ENCODE measurements around the gene RIN3. TPM values are rescaled to one million over a fixed set of nuclear protein-coding genes. Genes with fewer than 3 reads are reported as not detected.

RIN3 gene
- total and polyA plus RNA-seq, 10 donors = 17.2 to 117 (median 75.7) TPM

- TF ChIP-seq POLR2AphosphoS5 (IDR thresholded peaks at IDR 0.05) (peak; percentile 85 to 88 (median 87)), POLR2A (IDR thresholded peaks at IDR 0.05) (no peak)
- H3K9me3 ChIP-seq = no peaks in the 10 kb centered on the region
- H3K27ac ChIP-seq = peak overlapping the region; percentile 48 to 96 (median 90)
- no peaks in the 10 kb centered on the region for H3K27me3 ChIP-seq (replicated peaks in 1 of 7)
- intact Hi-C loops (cut with DNase I; ENCODE audit: low total_unique reads) = no loop called here
- DNase-seq = peak; percentile 89
- 26 to 39% (median 31%) methylated on average over 13 of the region's 13 CpGs for WGBS, 5 donors
- H3K4me1 ChIP-seq = peaks cover 40 to 100% (median 77%) of the 10 kb centered on the region in 6 donors
- H3K36me3 ChIP-seq = peaks cover 0 to 90% (median 40%) of the 10 kb centered on the region in 6 donors
- peak overlapping the region in 3 of 8 donors; percentile 7 to 49 (median 16) for H3K4me3 ChIP-seq
Observed at GRCh38 chr14:92657457-92658142, 144.0 kb downstream of the RIN3 start.

- H3K27me3 ChIP-seq (replicated peaks in 1 of 7) = no peaks in the 10 kb centered on the region
- H3K4me3 ChIP-seq = peak overlapping the region in 1 of 8 donors; percentile 49
- no peak for TF ChIP-seq POLR2A (IDR thresholded peaks at IDR 0.05)
- no peak for TF ChIP-seq CTCF (IDR thresholded peaks at IDR 0.05 in 8 of 11, conservative IDR thresholded peaks at IDR 0.05 in 3 of 11)
- TF ChIP-seq POLR2AphosphoS5 (IDR thresholded peaks at IDR 0.05) = no peak
- intact Hi-C loops (cut with DNase I; ENCODE audit: low total_unique reads) = no loop called here
- peaks cover 0 to 90% (median 44%) of the 10 kb centered on the region in 6 donors for H3K36me3 ChIP-seq
- H3K27ac ChIP-seq = peak overlapping the region in 7 of 8 donors; percentile 65 to 96 (median 91)
- no peak for DNase-seq
- no peaks in the 10 kb centered on the region for H3K9me3 ChIP-seq
- 73 to 86% (median 83%) methylated on average over 13 of the region's 13 CpGs for WGBS, 5 donors
- peaks cover 40 to 100% (median 75%) of the 10 kb centered on the region in 6 donors for H3K4me1 ChIP-seq
Observed at GRCh38 chr14:92658160-92658559, 144.6 kb downstream of the RIN3 start.

GRCh38 chr14:92658684-92659083, 145.1 kb downstream of the RIN3 start:
- intact Hi-C loops (cut with DNase I; ENCODE audit: low total_unique reads) = no loop called here
- TF ChIP-seq CTCF (IDR thresholded peaks at IDR 0.05 in 8 of 11, conservative IDR thresholded peaks at IDR 0.05 in 3 of 11) (no peak), POLR2AphosphoS5 (IDR thresholded peaks at IDR 0.05) (no peak), POLR2A (IDR thresholded peaks at IDR 0.05) (no peak)
- Histone ChIP-seq H3K36me3 (peaks cover 0 to 90% (median 49%) of the 10 kb centered on the region in 6 donors), H3K4me1 (peaks cover 40 to 100% (median 78%) of the 10 kb centered on the region in 6 donors), H3K27ac (peak overlapping the region in 6 of 8 donors; percentile 73 to 96 (median 92)), H3K9me3 (no peaks in the 10 kb centered on the region), H3K27me3 (replicated peaks in 1 of 7) (no peaks in the 10 kb centered on the region), H3K4me3 (peak overlapping the region in 1 of 8 donors; percentile 49)
- no peak for DNase-seq

- Histone ChIP-seq H3K27ac (peak overlapping the region; percentile 42 to 96 (median 88)), H3K4me3 (peak overlapping the region in 2 of 8 donors; percentile 5 to 49), H3K36me3 (peaks cover 0 to 95% (median 51%) of the 10 kb centered on the region in 6 donors), H3K9me3 (no peaks in the 10 kb centered on the region), H3K27me3 (replicated peaks in 1 of 7) (no peaks in the 10 kb centered on the region), H3K4me1 (peaks cover 45 to 100% (median 79%) of the 10 kb centered on the region in 6 donors)
- 45 to 65% (median 56%) methylated on average over 7 to 11 of the region's 11 CpGs for WGBS, 5 donors
- no peak for TF ChIP-seq CTCF (IDR thresholded peaks at IDR 0.05 in 8 of 11, conservative IDR thresholded peaks at IDR 0.05 in 3 of 11)
- TF ChIP-seq POLR2A (IDR thresholded peaks at IDR 0.05) = no peak
- peak in 2 of 3 donors; percentile 13 to 91 for TF ChIP-seq POLR2AphosphoS5 (IDR thresholded peaks at IDR 0.05)
- DNase-seq = no peak
- intact Hi-C loops (cut with DNase I; ENCODE audit: low total_unique reads) = no loop called here
Observed at GRCh38 chr14:92659765-92660561, 146.4 kb downstream of the RIN3 start.

All from spleen (tissue), 11 donors.